Activated CD4-positive, alpha-beta T cell treated with anti-CD3 and anti-CD28 coated beads, Interleukin-2, amount 10 ng/mL, durations not matched to agents 7 days and 5 days (primary cell): Measurements from ENCODE around the gene RPAP3. TPM values are rescaled to one million over a fixed set of nuclear protein-coding genes. Genes with fewer than 3 reads are reported as not detected.

Experiments used
- CTCF ChIA-PET: fragments of 350-600 bp; sonication (Branson Sonifier 250); formaldehyde crosslinking; loops from one replicate; lab custom pipeline; 2021; ENCODE audit warnings: antibody characterized with exemption; lab: Charles Lee
- POLR2A ChIA-PET: fragments of 350-600 bp; sonication (Branson Sonifier 250); formaldehyde crosslinking; loops from one replicate; lab custom pipeline; 2021; ENCODE audit warnings: antibody characterized with exemption; lab: Charles Lee
- DNase-seq: peaks from one replicate; pipeline ENCODE4 v3.0.0-alpha.2; 2020
- H3K27ac Mint-ChIP-seq: one replicate; pipeline ENCODE4 v1.8.0; 2021; ENCODE audit warnings: mild to moderate bottlenecking, moderate library complexity, mixed read lengths
- H3K27me3 Mint-ChIP-seq: one replicate; pipeline ENCODE4 v1.8.0; 2021; ENCODE audit warnings: mixed read lengths
- H3K36me3 Mint-ChIP-seq: one replicate; pipeline ENCODE4 v1.8.0; 2021; ENCODE audit warnings: low read depth, mixed read lengths
- H3K4me1 Mint-ChIP-seq: one replicate; pipeline ENCODE4 v1.8.0; 2021; ENCODE audit warnings: mixed read lengths
- H3K4me3 Mint-ChIP-seq: one replicate; pipeline ENCODE4 v1.8.0; 2021; ENCODE audit warnings: mild to moderate bottlenecking, moderate library complexity, mixed read lengths
- H3K9me3 Mint-ChIP-seq: one replicate; pipeline ENCODE4 v1.8.0; 2021; ENCODE audit warnings: mixed read lengths
- total RNA-seq, 2 experiments: library from RNA; stranded (reverse); gene quantifications; one replicate each; pipeline ENCODE4 v1.2.3, GENCODE V29; 2021

Gene RPAP3
- total RNA-seq, 2 experiments from 2014 or later: 40.3 to 42.9 TPM

GRCh38 chr12:47739979-47740378 lies 34.1 kb upstream of the RPAP3 start:
- Mint-ChIP-seq H3K4me3 (no peak overlapping the region), H3K36me3 (no peaks in the 10 kb centered on the region), H3K4me1 (peaks cover 17% of the 10 kb centered on the region), H3K27ac (no peak overlapping the region), H3K9me3 (no peaks in the 10 kb centered on the region), H3K27me3 (peaks cover 8% of the 10 kb centered on the region)
- CTCF ChIA-PET: interaction anchor here (1.0 to 9.8 kb wide), 9 partner anchors 9 to 120 kb away, joined by 3 to 162 read pairs (median 36); partner anchors contain the start of genes ENDOU and RAPGEF3
- POLR2A ChIA-PET: interaction anchor here (0.6 kb wide), 1 partner anchor 108 kb away, joined by 3 read pairs; no protein-coding TSS in a partner anchor
- no peak for DNase-seq

- no peaks in the 10 kb centered on the region for H3K36me3 Mint-ChIP-seq
- peaks cover 17% of the 10 kb centered on the region for H3K4me1 Mint-ChIP-seq
- ChIA-PET CTCF (interaction anchor here (5.2 to 6.8 kb wide), 4 partner anchors 15 to 94 kb away, joined by 36 to 124 read pairs (median 38); partner anchors contain the start of gene ENDOU), POLR2A (no interaction called here)
- no peak overlapping the region for H3K27ac Mint-ChIP-seq
- no peak for DNase-seq
- no peak overlapping the region for H3K4me3 Mint-ChIP-seq
- no peaks in the 10 kb centered on the region for H3K9me3 Mint-ChIP-seq
- H3K27me3 Mint-ChIP-seq: peaks cover 4% of the 10 kb centered on the region
Measured at GRCh38 chr12:47739297-47739696, 33.5 kb upstream of the RPAP3 start.

- Mint-ChIP-seq H3K4me3 (no peak overlapping the region), H3K27me3 (no peaks in the 10 kb centered on the region), H3K36me3 (no peaks in the 10 kb centered on the region), H3K9me3 (no peaks in the 10 kb centered on the region), H3K4me1 (peaks cover 17% of the 10 kb centered on the region), H3K27ac (no peak overlapping the region)
- ChIA-PET POLR2A (no interaction called here), CTCF (no interaction called here)
- DNase-seq: no peak
Measured at GRCh38 chr12:47737936-47738594, 32.2 kb upstream of the RPAP3 start.

- POLR2A ChIA-PET: no interaction called here
- Mint-ChIP-seq H3K36me3 (no peaks in the 10 kb centered on the region), H3K9me3 (no peaks in the 10 kb centered on the region), H3K27me3 (no peaks in the 10 kb centered on the region), H3K4me1 (peaks cover 13% of the 10 kb centered on the region), H3K27ac (no peak overlapping the region), H3K4me3 (no peak overlapping the region)
- CTCF ChIA-PET: interaction anchor here (0.9 to 2.1 kb wide), 10 partner anchors 10 to 104 kb away, joined by 3 to 8 read pairs (median 4); no protein-coding TSS in a partner anchor
- DNase-seq: no peak
Measured at GRCh38 chr12:47736877-47737676, 31.2 kb upstream of the RPAP3 start.

GRCh38 chr12:47736216-47736615 lies 30.4 kb upstream of the RPAP3 start:
- Mint-ChIP-seq H3K27ac (no peak overlapping the region), H3K36me3 (no peaks in the 10 kb centered on the region), H3K9me3 (no peaks in the 10 kb centered on the region), H3K4me1 (peaks cover 6% of the 10 kb centered on the region), H3K4me3 (no peak overlapping the region), H3K27me3 (no peaks in the 10 kb centered on the region)
- no peak for DNase-seq
- ChIA-PET POLR2A (no interaction called here), CTCF (interaction anchor here (0.9 to 2.1 kb wide), 10 partner anchors 11 to 104 kb away, joined by 3 to 8 read pairs (median 4); no protein-coding TSS in a partner anchor)

- ChIA-PET POLR2A (no interaction called here), CTCF (interaction anchor here (0.9 to 3.6 kb wide), 7 partner anchors 12 to 102 kb away, joined by 3 to 17 read pairs (median 4); no protein-coding TSS in a partner anchor)
- Mint-ChIP-seq H3K36me3 (no peaks in the 10 kb centered on the region), H3K27ac (no peak overlapping the region), H3K4me1 (peaks cover 1% of the 10 kb centered on the region), H3K4me3 (no peak overlapping the region), H3K27me3 (no peaks in the 10 kb centered on the region), H3K9me3 (no peaks in the 10 kb centered on the region)
- no peak for DNase-seq
Measured at GRCh38 chr12:47735649-47736048, 29.8 kb upstream of the RPAP3 start.

- H3K4me1 Mint-ChIP-seq: peaks cover 1% of the 10 kb centered on the region
- no peak overlapping the region for H3K27ac Mint-ChIP-seq
- H3K27me3 Mint-ChIP-seq: no peaks in the 10 kb centered on the region
- no peaks in the 10 kb centered on the region for H3K9me3 Mint-ChIP-seq
- CTCF ChIA-PET: interaction anchor here (2.1 to 3.6 kb wide), 2 partner anchors 13 to 18 kb away, joined by 8 to 17 read pairs; no protein-coding TSS in a partner anchor
- H3K4me3 Mint-ChIP-seq: no peak overlapping the region
- POLR2A ChIA-PET: no interaction called here
- DNase-seq: no peak
- H3K36me3 Mint-ChIP-seq: no peaks in the 10 kb centered on the region
Measured at GRCh38 chr12:47734725-47735480, 29.1 kb upstream of the RPAP3 start.

GRCh38 chr12:47733142-47733541 lies 27.3 kb upstream of the RPAP3 start:
- no peak overlapping the region for H3K4me3 Mint-ChIP-seq
- CTCF ChIA-PET: interaction anchor here (0.8 to 3.6 kb wide), 13 partner anchors 9 to 886 kb away, joined by 3 to 17 read pairs (median 4); no protein-coding TSS in a partner anchor
- peak overlapping the region; percentile 73 for H3K27ac Mint-ChIP-seq
- H3K4me1 Mint-ChIP-seq: no peaks in the 10 kb centered on the region
- no peaks in the 10 kb centered on the region for H3K9me3 Mint-ChIP-seq
- no peaks in the 10 kb centered on the region for H3K27me3 Mint-ChIP-seq
- no peaks in the 10 kb centered on the region for H3K36me3 Mint-ChIP-seq
- POLR2A ChIA-PET: interaction anchor here (0.7 kb wide), 1 partner anchor 294 kb away, joined by 3 read pairs; no protein-coding TSS in a partner anchor
- DNase-seq: no peak

GRCh38 chr12:47732504-47732903 lies 26.7 kb upstream of the RPAP3 start:
- H3K27me3 Mint-ChIP-seq: no peaks in the 10 kb centered on the region
- H3K9me3 Mint-ChIP-seq: no peaks in the 10 kb centered on the region
- POLR2A ChIA-PET: interaction anchor here (0.7 kb wide), 1 partner anchor 294 kb away, joined by 3 read pairs; no protein-coding TSS in a partner anchor
- no peak overlapping the region for H3K4me3 Mint-ChIP-seq
- H3K4me1 Mint-ChIP-seq: no peaks in the 10 kb centered on the region
- CTCF ChIA-PET: interaction anchor here (0.8 to 3.6 kb wide), 13 partner anchors 10 to 887 kb away, joined by 3 to 17 read pairs (median 4); no protein-coding TSS in a partner anchor
- H3K27ac Mint-ChIP-seq: no peak overlapping the region
- H3K36me3 Mint-ChIP-seq: no peaks in the 10 kb centered on the region
- DNase-seq: no peak

- no peak for DNase-seq
- H3K4me3 Mint-ChIP-seq: no peak overlapping the region
- no peaks in the 10 kb centered on the region for H3K4me1 Mint-ChIP-seq
- H3K27ac Mint-ChIP-seq: no peak overlapping the region
- no peaks in the 10 kb centered on the region for H3K27me3 Mint-ChIP-seq
- no peaks in the 10 kb centered on the region for H3K36me3 Mint-ChIP-seq
- H3K9me3 Mint-ChIP-seq: no peaks in the 10 kb centered on the region
- CTCF ChIA-PET: interaction anchor here (0.8 to 2.2 kb wide), 9 partner anchors 9 to 274 kb away, joined by 3 to 9 read pairs (median 3); no protein-coding TSS in a partner anchor
- POLR2A ChIA-PET: no interaction called here
Measured at GRCh38 chr12:47731723-47732122, 25.9 kb upstream of the RPAP3 start.

- H3K27me3 Mint-ChIP-seq: no peaks in the 10 kb centered on the region
Measured at GRCh38 chr12:47730341-47730744, 24.5 kb upstream of the RPAP3 start.

GRCh38 chr12:47729233-47729632 lies 23.4 kb upstream of the RPAP3 start:
- Mint-ChIP-seq H3K27ac (no peak overlapping the region), H3K4me3 (no peak overlapping the region), H3K4me1 (no peaks in the 10 kb centered on the region), H3K27me3 (no peaks in the 10 kb centered on the region), H3K9me3 (no peaks in the 10 kb centered on the region), H3K36me3 (no peaks in the 10 kb centered on the region)
- no peak for DNase-seq
- ChIA-PET CTCF (interaction anchor here (1.1 kb wide), 1 partner anchor 14 kb away, joined by 4 read pairs; no protein-coding TSS in a partner anchor), POLR2A (no interaction called here)

More at GRCh38 chr12:47730341-47730744, 24.5 kb upstream of the RPAP3 start:
- Mint-ChIP-seq H3K4me1 (no peaks in the 10 kb centered on the region), H3K27ac (no peak overlapping the region), H3K4me3 (no peak overlapping the region), H3K36me3 (no peaks in the 10 kb centered on the region), H3K9me3 (no peaks in the 10 kb centered on the region)
- no peak for DNase-seq
- ChIA-PET CTCF (interaction anchor here (0.9 to 2.0 kb wide), 4 partner anchors 10 to 17 kb away, joined by 3 to 5 read pairs (median 4); no protein-coding TSS in a partner anchor), POLR2A (no interaction called here)
